ENCODE data around the gene PDCD7.

The PDCD7 gene

DNA sequence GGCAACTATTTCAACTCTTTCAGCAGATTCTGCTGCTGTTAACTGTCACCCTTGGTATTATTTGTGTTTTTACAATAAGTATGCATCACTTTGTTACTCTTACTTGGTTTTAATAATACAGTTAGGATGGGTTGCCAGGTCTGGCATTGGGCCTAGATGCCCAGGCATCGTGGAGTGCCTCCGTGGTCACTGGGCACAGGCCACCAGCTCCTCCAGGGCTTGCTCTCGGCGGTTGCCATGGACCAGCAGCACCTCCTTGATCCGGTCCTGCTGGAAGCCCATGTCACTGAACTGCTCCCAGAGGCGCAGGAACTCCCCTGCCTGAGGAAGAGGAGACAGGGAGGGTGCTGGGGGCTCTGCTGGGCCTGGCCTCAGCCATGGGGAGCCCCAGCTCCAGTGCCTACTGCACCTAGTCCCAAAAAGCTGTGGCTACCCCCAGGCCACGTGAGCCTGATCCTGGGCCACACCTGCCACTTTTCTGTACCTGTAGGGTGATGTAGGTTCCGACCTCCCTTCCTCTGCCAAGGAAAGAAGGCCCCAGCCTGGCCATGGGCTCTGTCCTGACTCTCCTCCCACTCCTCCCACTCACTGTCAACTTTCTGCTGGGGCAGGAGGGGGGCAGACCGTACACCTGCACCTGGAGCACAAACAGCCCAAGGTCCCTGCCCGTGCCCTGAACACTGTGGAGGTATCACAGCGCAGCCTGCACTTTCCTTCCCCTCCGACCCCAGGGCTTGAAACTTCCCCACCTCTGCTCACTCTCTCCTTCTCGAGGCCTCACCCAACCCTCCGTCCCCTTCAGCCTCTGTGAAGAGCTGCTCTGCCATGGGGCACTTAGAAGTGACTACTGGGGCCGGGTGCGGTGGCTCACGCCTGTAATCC is 40.5 kb downstream of the PDCD7 start:
- DNase-seq (ENCODE audit: low spot score): no peak

DNA sequence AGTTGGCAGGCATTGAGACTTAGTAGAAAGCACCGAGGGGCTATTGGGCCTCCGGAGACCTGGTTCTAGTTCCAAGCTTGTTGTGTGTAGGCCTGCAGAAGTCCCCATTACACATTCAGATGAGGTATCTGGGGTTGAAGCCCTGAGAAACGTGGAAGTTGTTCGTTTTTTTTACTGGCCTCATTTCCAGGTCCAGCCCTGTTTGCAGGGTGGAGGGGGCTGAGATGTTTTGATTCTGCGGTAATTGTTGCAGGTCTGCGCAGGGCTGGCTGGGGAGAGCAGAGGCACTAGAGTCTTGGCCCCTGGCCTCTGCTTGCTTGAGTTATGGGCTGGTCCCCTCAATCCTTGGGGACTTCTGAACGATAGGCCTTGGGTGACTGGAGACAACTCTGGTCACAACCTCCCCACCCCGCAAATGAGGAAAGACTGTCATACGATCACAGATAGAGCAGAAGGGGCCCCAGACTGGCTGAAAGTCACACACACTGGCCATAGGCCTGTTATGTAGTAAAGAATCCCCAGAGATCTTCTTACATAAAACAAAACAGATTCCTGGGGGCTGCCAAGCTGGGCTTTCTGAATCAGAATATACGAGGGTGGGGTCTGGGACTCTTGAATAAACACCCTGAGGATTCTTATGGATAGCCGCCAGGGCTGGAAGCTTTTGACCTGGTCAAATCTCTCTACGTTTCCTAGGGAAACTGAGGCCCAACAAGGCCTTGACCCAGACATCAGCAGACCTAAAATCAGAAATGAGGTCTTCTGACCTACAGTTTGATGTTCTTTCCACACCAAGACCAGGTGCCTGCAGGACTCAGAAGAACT is 41.5 kb downstream of the PDCD7 start:
- in situ Hi-C loops (cut with MboI; ENCODE audit: low sequenced_read_pairs, unreplicated experiment): no loop called here
- TF ChIP-seq, protein P1, sequence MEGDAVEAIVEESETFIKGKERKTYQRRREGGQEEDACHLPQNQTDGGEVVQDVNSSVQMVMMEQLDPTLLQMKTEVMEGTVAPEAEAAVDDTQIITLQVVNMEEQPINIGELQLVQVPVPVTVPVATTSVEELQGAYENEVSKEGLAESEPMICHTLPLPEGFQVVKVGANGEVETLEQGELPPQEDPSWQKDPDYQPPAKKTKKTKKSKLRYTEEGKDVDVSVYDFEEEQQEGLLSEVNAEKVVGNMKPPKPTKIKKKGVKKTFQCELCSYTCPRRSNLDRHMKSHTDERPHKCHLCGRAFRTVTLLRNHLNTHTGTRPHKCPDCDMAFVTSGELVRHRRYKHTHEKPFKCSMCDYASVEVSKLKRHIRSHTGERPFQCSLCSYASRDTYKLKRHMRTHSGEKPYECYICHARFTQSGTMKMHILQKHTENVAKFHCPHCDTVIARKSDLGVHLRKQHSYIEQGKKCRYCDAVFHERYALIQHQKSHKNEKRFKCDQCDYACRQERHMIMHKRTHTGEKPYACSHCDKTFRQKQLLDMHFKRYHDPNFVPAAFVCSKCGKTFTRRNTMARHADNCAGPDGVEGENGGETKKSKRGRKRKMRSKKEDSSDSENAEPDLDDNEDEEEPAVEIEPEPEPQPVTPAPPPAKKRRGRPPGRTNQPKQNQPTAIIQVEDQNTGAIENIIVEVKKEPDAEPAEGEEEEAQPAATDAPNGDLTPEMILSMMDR (IDR thresholded peaks at IDR 0.05; ENCODE audit: borderline replicate concordance, control extremely low read depth, extremely low read depth, insufficient read depth, missing control alignments): no peak
- no peak for DNase-seq (ENCODE audit: low spot score)

More for the DNA sequence above, 40.5 kb downstream of the PDCD7 start:
- TF ChIP-seq, protein P1 (IDR thresholded peaks at IDR 0.05; ENCODE audit: borderline replicate concordance, control extremely low read depth, extremely low read depth, insufficient read depth, missing control alignments): no peak
- in situ Hi-C loops (cut with MboI; ENCODE audit: low sequenced_read_pairs, unreplicated experiment): no loop called here

DNA sequence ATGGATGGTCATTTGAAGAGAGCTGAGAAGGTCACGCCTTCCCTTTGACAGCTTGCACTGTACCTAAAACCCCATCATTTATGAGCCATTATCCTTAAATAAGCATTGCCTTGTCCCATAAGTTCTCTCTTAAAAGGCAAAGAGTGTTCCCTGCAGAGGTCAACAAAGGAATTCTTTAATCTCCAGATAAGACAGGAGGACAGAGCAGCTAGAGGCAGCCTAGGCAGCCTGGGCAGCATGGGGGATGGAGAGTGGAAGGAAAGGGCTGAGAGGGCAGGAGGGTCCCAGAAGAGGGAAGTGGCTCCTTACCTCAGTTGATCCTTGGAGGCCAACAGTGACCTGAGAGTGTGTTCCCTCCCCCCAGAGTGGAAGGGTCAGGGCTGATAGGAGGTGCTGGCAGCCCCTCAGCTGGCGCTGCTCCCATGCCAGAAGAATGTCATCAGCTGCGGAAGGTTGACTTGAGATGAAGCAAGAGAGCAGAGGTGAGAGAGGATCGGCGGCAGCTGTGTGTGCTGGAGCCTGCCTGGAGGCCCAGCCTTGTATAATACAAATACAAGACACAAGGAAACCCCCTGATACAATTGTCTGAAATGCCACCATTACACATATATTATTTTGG is 44.3 kb downstream of the PDCD7 start:
- in situ Hi-C loops (cut with MboI; ENCODE audit: low sequenced_read_pairs, unreplicated experiment): no loop called here
- DNase-seq (ENCODE audit: low spot score): no peak
- TF ChIP-seq, protein P1 (IDR thresholded peaks at IDR 0.05; ENCODE audit: borderline replicate concordance, control extremely low read depth, extremely low read depth, insufficient read depth, missing control alignments): no peak

DNA sequence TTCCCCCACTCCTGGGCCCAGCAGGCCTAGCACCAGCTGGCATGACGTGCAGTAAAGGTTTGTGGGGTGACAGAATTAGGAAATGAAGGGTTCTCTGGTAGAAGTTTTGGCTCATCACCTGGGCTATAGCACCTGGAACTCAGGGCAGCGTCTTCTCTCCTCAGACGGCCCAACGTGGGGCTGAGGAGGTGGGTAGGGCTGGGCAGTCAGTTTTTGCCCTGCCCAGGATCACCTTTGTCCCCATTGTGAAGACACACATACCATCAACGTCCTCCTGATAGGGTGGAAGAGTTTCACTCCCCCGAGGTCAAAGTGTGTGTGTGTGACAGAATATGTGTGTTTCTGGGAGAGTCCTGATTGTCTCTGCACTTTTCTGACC is 45.0 kb downstream of the PDCD7 start:
- TF ChIP-seq, protein P1 (IDR thresholded peaks at IDR 0.05; ENCODE audit: borderline replicate concordance, control extremely low read depth, extremely low read depth, insufficient read depth, missing control alignments): no peak
- DNase-seq (ENCODE audit: low spot score): no peak
- in situ Hi-C loops (cut with MboI; ENCODE audit: low sequenced_read_pairs, unreplicated experiment): no loop called here

DNA sequence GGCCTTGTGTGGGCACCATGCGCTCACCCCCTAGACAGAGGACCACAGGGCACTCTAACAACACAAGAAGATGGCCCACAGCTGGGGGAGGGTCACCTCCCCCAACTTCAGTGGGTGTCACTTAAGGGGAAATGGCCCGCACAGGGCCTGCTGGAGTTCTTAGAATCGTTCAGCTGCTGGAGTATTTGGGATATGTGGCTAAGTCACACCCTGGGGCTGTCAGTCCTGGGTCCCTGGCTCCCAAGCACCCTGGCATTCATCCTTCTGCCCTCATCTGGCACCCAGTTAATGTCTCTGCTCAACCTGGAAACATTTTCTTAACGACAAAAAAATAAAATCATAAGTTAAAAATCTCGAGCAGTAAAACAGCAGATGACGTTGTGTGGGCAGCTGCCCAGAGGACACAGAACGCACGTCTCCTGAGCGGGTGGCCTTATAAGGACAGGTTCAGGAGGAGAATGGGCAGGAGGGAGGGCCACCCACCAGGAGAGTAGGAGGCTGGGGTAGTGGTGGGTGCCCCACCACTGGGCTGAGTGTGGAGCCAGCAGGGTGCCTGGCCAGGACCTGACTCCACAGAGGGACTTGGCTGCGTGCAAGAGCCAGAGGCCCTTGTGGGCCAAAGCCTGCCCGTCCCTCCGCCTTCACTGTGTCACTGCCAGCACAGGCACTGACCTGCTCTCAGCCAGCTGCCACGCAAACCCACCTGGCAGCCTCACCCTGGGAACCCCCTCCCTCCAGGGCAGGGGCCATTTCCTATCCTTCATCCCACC is 45.5 kb downstream of the PDCD7 start:
- DNase-seq (ENCODE audit: low spot score): no peak
- TF ChIP-seq, protein P1 (IDR thresholded peaks at IDR 0.05; ENCODE audit: borderline replicate concordance, control extremely low read depth, extremely low read depth, insufficient read depth, missing control alignments): no peak
- in situ Hi-C loops (cut with MboI; ENCODE audit: low sequenced_read_pairs, unreplicated experiment): no loop called here

DNA sequence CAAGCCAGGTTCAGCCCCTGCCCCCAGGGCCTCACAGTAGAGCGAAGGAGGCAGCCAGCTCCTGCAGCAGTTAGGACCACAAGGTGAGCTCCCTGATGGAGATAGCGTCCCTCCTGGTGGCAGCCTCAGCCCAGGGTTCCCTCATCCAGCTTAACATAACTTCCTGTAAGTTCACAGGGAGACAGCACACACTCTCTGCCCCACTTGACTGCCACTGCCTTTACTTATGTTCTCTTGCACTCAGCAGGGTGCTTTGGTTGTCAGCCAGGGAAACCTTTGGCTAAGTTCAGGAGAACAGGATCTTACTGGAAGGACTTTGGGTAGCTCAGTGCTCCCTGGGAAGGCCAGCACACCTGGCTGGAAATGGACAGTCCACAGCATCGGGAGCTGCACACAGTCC is 46.2 kb downstream of the PDCD7 start:
- in situ Hi-C loops (cut with MboI; ENCODE audit: low sequenced_read_pairs, unreplicated experiment): no loop called here
- no peak for DNase-seq (ENCODE audit: low spot score)
- TF ChIP-seq, protein P1 (IDR thresholded peaks at IDR 0.05; ENCODE audit: borderline replicate concordance, control extremely low read depth, extremely low read depth, insufficient read depth, missing control alignments): no peak

Measured in GM13976 (cell line).